Right ventricle myocardium superior (tissue), 1 donor: ENCODE measurements around the gene GNPTG. TPM values are rescaled to one million over a fixed set of nuclear protein-coding genes. Genes with fewer than 3 reads are reported as not detected.

Source experiments
- ATAC-seq: fragments of 200-7000 bp; cut with Tn5 transposase; one replicate; pipeline ENCODE4 v1.9.1; 2020; ENCODE audit warnings: mild to moderate bottlenecking; ENCODE audit not compliant: poor library complexity
- DNase-seq: peaks from one replicate; pipeline ENCODE4 v3.0.0-alpha.2; 2020
- intact Hi-C: fragments of 100-400 bp; cut with DNase I; formaldehyde crosslinking; loops from one replicate; pipeline ENCODE4 v1.11.2; 2022
- total RNA-seq: library from RNA; stranded (reverse); fragmentation: NEBNext Ultra II Directional; extraction: Animal tissue kit (Norgen Biotek cat#: 25700); gene quantifications from one replicate; pipeline ENCODE4 v1.2.1, GENCODE V29; 2021
- donor health status: DM: no; HTN: yes; CAD: no; lungs with severe emphysema.

Gene GNPTG
- total RNA-seq, 1 donor from 2014 or later, result 30.3 TPM

- intact Hi-C loops, result no loop called here
- DNase-seq (no peak), ATAC-seq (no peak)
Observed at GRCh38 chr16:1401758-1402154, 50.0 kb downstream of the GNPTG start.

- ATAC-seq (no peak), DNase-seq (no peak)
- intact Hi-C loops, result no loop called here
Observed at GRCh38 chr16:1403036-1403435, 51.3 kb downstream of the GNPTG start.

- intact Hi-C loops, result no loop called here
- ATAC-seq (no peak), DNase-seq (no peak)
Observed at GRCh38 chr16:1403733-1404132, 52.0 kb downstream of the GNPTG start.

GRCh38 chr16:1407753-1408152 lies 56.0 kb downstream of the GNPTG start:
- intact Hi-C loops, result no loop called here
- ATAC-seq, result peak; percentile 33
- DNase-seq, result no peak

- DNase-seq (peak; percentile 97), ATAC-seq (peak; percentile 98)
- intact Hi-C loops, result no loop called here
Observed at GRCh38 chr16:1408171-1408837, 56.6 kb downstream of the GNPTG start.

GRCh38 chr16:1412847-1413246 lies 61.1 kb downstream of the GNPTG start:
- no peak for DNase-seq
- ATAC-seq, result no peak
- intact Hi-C loops, result no loop called here

Other genes with a start within 250 kb of the GNPTG start
- gene CACNA1H, start 198.8 kb upstream of the GNPTG start, total RNA-seq, result 4.2 TPM
- gene TPSG1, start 126.7 kb upstream of the GNPTG start, total RNA-seq, result 0.19 TPM
- gene TPSB2, start 121.7 kb upstream of the GNPTG start, total RNA-seq, result 10.1 TPM
- 7.1 TPM for gene TPSAB1, start 111.2 kb upstream of the GNPTG start, total RNA-seq
- 0.51 TPM for gene TPSD1, start 95.9 kb upstream of the GNPTG start, total RNA-seq
- gene UBE2I, start 42.3 kb upstream of the GNPTG start, total RNA-seq, result 77.2 TPM
- 3.7 TPM for gene BAIAP3, start 18.3 kb upstream of the GNPTG start, total RNA-seq
- gene TSR3, start 53 bp upstream of the GNPTG start, total RNA-seq, result 52.6 TPM
- 13.6 TPM for gene UNKL, start 62.8 kb downstream of the GNPTG start, total RNA-seq
- 14.7 TPM for gene UQCC4, start 68.8 kb downstream of the GNPTG start, total RNA-seq
- gene PERCC1, start 79.1 kb downstream of the GNPTG start, total RNA-seq, result 0.32 TPM
- 0.81 TPM for gene CCDC154, start 92.6 kb downstream of the GNPTG start, total RNA-seq
- gene CLCN7, start 123.1 kb downstream of the GNPTG start, total RNA-seq, result 45.0 TPM
- 0.16 TPM for gene PTX4, start 137.0 kb downstream of the GNPTG start, total RNA-seq
- 18.8 TPM for gene TELO2, start 141.4 kb downstream of the GNPTG start, total RNA-seq
- gene TMEM204, start 181.7 kb downstream of the GNPTG start, total RNA-seq, result 28.9 TPM